Astrocyte of the cerebellum (primary cell): Measurements from ENCODE around the gene MSI2.

Experiments used
- DNase-seq: peaks from one replicate; pipeline ENCODE4 v3.0.0-alpha.2; 2011; ENCODE audit warnings: low read depth
- H3K4me3 ChIP-seq: 2 replicates; pipeline ENCODE4 v1.5.1; 2011; ENCODE audit warnings: mild to moderate bottlenecking, low read depth, low read length, moderate library complexity
- in situ Hi-C: cut with HindIII; loops from 2 replicates; pipeline ENCODE4 v1.10.0; 2017; ENCODE audit warnings: low sequenced_read_pairs
- TF ChIP-seq, protein P1 (sequence below): IDR thresholded peaks from 2 replicates; pipeline ENCODE4 v1.5.1; 2012; ENCODE audit warnings: low read length, low read depth, moderate library complexity, mild to moderate bottlenecking; ENCODE audit errors: missing control alignments

Gene MSI2

DNA sequence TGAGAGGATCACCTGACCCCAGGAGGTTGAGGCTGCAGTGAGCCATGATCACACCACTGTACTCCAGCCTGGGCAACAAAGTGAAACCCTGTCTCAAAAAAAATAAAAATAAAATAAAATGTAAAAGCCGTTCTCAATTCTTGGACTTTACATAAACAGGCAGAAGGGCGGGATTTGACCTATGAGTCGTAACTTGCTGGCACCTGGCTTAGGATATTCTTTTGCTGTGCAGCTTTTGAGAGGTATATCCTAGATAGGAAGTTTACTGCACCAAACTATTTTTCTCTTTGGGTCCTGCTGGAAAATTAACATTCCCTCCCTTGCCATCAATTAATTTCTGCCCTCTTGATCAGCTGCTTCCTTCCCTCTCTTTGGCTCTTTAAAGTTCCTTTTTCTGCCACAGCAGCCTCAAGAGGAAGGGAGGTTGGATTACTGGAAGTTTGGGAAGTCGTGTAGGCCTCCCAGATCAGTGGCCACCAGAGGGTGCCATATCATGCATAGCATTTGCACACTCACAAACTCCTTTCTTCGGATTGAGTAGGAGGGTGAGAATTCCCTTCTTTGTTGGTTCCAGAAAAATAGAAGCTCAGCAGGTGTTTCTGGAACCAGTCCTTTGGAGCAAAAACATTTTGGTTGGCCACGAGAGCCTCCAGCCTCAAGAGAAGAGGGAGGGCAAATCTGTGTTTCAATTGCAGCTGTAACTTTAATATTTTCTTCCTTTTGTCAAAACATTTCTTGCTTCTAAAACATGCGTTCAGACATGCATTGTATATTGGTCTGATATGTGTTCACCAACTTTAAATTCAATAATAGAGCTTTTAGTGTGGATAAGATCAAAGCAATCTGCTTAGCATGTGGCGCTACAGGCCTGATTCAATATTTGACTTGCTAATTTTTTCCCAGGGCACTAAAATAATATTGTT is 341.5 kb downstream of the MSI2 start:
- in situ Hi-C loops, result no loop called here
- DNase-seq, result peak; percentile 75
- TF ChIP-seq, protein P1, sequence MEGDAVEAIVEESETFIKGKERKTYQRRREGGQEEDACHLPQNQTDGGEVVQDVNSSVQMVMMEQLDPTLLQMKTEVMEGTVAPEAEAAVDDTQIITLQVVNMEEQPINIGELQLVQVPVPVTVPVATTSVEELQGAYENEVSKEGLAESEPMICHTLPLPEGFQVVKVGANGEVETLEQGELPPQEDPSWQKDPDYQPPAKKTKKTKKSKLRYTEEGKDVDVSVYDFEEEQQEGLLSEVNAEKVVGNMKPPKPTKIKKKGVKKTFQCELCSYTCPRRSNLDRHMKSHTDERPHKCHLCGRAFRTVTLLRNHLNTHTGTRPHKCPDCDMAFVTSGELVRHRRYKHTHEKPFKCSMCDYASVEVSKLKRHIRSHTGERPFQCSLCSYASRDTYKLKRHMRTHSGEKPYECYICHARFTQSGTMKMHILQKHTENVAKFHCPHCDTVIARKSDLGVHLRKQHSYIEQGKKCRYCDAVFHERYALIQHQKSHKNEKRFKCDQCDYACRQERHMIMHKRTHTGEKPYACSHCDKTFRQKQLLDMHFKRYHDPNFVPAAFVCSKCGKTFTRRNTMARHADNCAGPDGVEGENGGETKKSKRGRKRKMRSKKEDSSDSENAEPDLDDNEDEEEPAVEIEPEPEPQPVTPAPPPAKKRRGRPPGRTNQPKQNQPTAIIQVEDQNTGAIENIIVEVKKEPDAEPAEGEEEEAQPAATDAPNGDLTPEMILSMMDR, result peak; percentile 95
- no peak overlapping the region for H3K4me3 ChIP-seq

DNA sequence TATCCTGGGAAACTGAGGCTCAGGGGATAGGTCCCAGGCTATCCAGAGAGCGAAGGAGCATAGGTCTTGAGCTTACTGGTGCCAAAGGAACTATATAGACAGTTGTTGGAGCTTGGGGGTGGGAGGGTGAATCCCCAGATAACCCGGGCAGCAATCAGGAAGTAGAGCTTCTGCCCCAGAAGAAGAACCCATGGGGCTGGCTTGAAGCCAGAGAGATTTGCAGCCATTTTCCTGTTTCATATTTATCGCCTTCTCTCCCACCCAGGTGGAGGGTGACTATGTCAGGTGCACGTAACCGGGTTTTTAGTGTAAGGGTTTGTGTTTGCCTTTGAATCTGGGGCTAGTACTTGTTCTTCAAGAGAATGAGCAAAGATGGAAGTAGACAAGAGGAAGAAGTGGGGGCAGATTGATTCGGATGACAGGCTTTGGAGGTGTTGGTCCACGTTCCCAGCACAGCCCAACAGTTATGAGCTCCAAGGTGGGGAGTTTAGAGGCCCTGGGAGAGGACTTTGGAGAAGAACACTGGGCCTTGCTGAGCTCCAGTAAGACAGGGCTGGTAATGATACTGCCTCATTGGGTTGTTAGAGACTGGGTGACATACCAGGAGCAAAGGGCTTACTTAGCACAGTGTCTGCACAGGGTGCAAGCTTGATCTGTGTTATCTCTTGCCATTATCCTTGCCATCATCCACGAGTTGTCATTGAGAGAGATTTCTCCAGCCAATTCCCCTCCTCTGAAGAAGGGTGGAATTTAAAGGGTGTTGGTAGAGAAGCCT is 343.1 kb downstream of the MSI2 start:
- H3K4me3 ChIP-seq, result no peak overlapping the region
- DNase-seq, result no peak
- TF ChIP-seq, protein P1, result no peak
- in situ Hi-C loops, result no loop called here

DNA sequence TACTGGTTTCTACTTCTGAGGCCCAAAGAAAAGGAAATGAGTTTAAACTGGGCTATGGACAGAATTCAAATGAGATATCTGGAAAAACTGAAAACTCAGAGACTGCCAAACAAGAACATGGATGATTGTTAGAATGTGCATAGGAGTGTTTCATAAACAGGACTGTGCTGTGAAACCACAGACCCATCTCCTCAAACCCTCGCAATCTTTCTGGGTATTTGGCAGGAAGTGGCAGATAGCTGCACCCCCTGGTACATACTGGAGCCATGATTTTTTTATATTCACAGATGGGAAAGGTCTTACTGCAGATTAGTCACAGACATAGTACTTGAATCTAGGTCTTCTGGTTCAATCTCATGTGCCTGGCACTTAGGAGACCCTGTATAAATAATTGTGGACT is 343.8 kb downstream of the MSI2 start:
- in situ Hi-C loops, result no loop called here
- TF ChIP-seq, protein P1, result no peak
- H3K4me3 ChIP-seq, result no peak overlapping the region
- DNase-seq, result no peak

DNA sequence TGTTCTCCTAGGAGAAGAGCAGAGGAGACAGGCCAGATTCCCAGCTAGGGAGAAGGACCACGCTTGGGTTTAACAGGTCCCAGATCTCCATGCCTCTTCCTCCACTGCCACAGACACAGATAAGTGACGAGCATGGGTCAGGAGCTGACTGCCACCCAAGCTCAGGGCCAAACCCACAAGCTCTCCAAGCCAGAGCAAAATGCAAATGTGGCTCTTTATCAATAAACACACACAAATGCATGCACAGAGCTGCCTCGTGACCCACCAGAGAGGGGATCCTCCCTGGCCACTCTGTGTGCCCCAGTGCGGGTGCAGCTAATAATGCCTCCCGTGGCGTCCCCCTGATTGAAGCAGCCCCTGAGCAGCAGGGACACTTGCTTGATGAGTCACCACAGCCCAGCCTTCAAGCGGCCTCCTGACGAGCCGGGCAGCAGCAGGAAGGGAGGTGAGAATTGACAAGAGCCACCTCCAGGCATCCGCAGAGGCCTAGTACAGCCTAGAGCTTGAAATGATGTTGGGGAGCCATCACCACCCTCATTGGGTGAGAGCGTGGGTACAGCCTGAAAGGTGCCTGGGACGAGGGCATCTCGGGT is 344.9 kb downstream of the MSI2 start:
- no peak overlapping the region for H3K4me3 ChIP-seq
- in situ Hi-C loops, result no loop called here
- no peak for DNase-seq
- TF ChIP-seq, protein P1, result no peak

GRCh38 chr17:57602896-57603295 is 346.6 kb downstream of the MSI2 start:
- in situ Hi-C loops, result no loop called here
- TF ChIP-seq, protein P1, result no peak
- H3K4me3 ChIP-seq, result no peak overlapping the region
- DNase-seq, result no peak

- in situ Hi-C loops, result no loop called here
- no peak overlapping the region for H3K4me3 ChIP-seq
- TF ChIP-seq, protein P1, result no peak
- DNase-seq, result no peak
Measured at GRCh38 chr17:57603546-57603945, 347.2 kb downstream of the MSI2 start.
